ENCODE data around the gene MTNR1A.

DNA sequence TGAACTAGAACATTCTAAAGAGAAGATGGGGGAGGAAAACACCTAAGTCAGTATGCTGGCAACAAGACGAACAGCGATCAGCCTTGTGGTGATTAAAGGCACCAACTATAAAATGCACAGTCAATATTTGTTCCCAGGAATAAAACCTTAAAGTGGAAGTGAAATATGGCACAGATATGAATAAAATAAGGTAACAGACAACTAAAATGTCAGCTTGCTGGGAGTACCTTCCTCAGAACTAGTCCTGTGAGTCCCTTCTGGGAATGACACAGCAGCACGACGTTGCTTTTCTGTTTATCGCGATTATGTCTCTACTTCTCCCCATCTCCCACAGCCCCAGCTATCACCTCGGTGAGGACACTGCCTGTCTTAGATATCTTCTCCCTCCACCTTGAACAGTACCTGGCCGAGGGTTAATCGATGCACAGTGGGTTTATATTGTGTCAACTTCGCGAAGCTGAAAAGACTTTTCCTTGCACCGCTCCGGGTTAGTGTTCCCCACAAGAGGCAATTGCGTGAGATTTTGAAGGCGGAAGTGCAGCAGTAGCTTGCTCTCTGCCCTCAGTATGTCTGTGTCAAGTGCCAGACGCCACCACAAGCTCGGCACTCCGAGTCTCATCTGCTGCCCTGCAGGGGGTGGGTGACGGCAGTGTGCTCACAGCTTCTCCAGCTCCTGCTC, 17.4 kb downstream of the MTNR1A start:
- TF ChIP-seq MYC (IDR thresholded peaks at IDR 0.05; ENCODE audit: borderline replicate concordance, low read length): no peak
- no peak for TF ChIP-seq JUNB (IDR thresholded peaks at IDR 0.05)
- TF ChIP-seq, protein P1, sequence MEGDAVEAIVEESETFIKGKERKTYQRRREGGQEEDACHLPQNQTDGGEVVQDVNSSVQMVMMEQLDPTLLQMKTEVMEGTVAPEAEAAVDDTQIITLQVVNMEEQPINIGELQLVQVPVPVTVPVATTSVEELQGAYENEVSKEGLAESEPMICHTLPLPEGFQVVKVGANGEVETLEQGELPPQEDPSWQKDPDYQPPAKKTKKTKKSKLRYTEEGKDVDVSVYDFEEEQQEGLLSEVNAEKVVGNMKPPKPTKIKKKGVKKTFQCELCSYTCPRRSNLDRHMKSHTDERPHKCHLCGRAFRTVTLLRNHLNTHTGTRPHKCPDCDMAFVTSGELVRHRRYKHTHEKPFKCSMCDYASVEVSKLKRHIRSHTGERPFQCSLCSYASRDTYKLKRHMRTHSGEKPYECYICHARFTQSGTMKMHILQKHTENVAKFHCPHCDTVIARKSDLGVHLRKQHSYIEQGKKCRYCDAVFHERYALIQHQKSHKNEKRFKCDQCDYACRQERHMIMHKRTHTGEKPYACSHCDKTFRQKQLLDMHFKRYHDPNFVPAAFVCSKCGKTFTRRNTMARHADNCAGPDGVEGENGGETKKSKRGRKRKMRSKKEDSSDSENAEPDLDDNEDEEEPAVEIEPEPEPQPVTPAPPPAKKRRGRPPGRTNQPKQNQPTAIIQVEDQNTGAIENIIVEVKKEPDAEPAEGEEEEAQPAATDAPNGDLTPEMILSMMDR (IDR thresholded peaks at IDR 0.05): no peak
- TF ChIP-seq POLR2A (IDR thresholded peaks at IDR 0.05; ENCODE audit: low read length): no peak
- no peak for TF ChIP-seq JUN (IDR thresholded peaks at IDR 0.05)
- no peak for TF ChIP-seq SREBF2 (IDR thresholded peaks at IDR 0.05)
- TF ChIP-seq EHMT2 (IDR thresholded peaks at IDR 0.05; ENCODE audit: low read depth): no peak
- TF ChIP-seq, protein P2, sequence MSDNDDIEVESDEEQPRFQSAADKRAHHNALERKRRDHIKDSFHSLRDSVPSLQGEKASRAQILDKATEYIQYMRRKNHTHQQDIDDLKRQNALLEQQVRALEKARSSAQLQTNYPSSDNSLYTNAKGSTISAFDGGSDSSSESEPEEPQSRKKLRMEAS (IDR thresholded peaks at IDR 0.05): no peak
- TF ChIP-seq, protein P3, sequence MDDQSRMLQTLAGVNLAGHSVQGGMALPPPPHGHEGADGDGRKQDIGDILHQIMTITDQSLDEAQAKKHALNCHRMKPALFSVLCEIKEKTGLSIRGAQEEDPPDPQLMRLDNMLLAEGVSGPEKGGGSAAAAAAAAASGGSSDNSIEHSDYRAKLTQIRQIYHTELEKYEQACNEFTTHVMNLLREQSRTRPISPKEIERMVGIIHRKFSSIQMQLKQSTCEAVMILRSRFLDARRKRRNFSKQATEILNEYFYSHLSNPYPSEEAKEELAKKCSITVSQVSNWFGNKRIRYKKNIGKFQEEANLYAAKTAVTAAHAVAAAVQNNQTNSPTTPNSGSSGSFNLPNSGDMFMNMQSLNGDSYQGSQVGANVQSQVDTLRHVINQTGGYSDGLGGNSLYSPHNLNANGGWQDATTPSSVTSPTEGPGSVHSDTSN (IDR thresholded peaks at IDR 0.05): no peak
- TF ChIP-seq EP300 (IDR thresholded peaks at IDR 0.05): no peak
- TF ChIP-seq, protein P4, sequence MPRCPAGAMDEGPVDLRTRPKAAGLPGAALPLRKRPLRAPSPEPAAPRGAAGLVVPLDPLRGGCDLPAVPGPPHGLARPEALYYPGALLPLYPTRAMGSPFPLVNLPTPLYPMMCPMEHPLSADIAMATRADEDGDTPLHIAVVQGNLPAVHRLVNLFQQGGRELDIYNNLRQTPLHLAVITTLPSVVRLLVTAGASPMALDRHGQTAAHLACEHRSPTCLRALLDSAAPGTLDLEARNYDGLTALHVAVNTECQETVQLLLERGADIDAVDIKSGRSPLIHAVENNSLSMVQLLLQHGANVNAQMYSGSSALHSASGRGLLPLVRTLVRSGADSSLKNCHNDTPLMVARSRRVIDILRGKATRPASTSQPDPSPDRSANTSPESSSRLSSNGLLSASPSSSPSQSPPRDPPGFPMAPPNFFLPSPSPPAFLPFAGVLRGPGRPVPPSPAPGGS (IDR thresholded peaks at IDR 0.05): no peak
- no peak for TF ChIP-seq TFCP2L1 (CRISPR knock-in tag; IDR thresholded peaks at IDR 0.05)

All from A549 (cell line).